SK-N-SH treated with all-trans-retinoic acid at 6 μM for 48 hours (cell line): Measurements from ENCODE around the gene CERK.

Source experiments
- ATAC-seq: fragments of 200-7000 bp; cut with Tn5 transposase; 3 replicates; pipeline ENCODE4 v1.9.1; 2020; ENCODE audit warnings: mild to moderate bottlenecking, moderate library complexity
- ARNTL ChIP-seq: fragments of 450-650 bp; formaldehyde crosslinking; IDR thresholded peaks from 2 replicates; pipeline ENCODE4 v1.5.0; 2020; ENCODE audit warnings: low read depth, mild to moderate bottlenecking, moderate library complexity, borderline replicate concordance
- BACH2 ChIP-seq: fragments of 250-450 bp; sonication (Bioruptor Pico); IDR thresholded peaks from 2 replicates; pipeline ENCODE4 v1.9.0; 2021; ENCODE audit warnings: mild to moderate bottlenecking, borderline replicate concordance
- CREB5 ChIP-seq: fragments of 250-450 bp; sonication (Bioruptor Pico); IDR thresholded peaks from 2 replicates; pipeline ENCODE4 v1.5.1; 2020; ENCODE audit warnings: low read depth, mild to moderate bottlenecking, moderate library complexity
- CSRNP3 ChIP-seq: fragments of 250-450 bp; sonication (Bioruptor Pico); IDR thresholded peaks from 2 replicates; pipeline ENCODE4 v1.5.1; 2021; ENCODE audit warnings: mild to moderate bottlenecking, moderate library complexity
- ESRRG ChIP-seq: fragments of 250-450 bp; sonication (Bioruptor Pico); IDR thresholded peaks from 2 replicates; pipeline ENCODE4 v1.6.1; 2021; ENCODE audit warnings: mild to moderate bottlenecking
- GLIS3 ChIP-seq: fragments of 250-450 bp; sonication (Bioruptor Pico); IDR thresholded peaks from 2 replicates; pipeline ENCODE4 v1.5.0; 2020; ENCODE audit warnings: mild to moderate bottlenecking, moderate library complexity
- ISL1 ChIP-seq: fragments of 250-450 bp; sonication (Bioruptor Pico); IDR thresholded peaks from 2 replicates; pipeline ENCODE4 v2.1.2; 2022; ENCODE audit warnings: mild to moderate bottlenecking, moderate library complexity
- PPARA ChIP-seq: fragments of 250-450 bp; sonication (Bioruptor Pico); IDR thresholded peaks from 2 replicates; pipeline ENCODE4 v1.5.0; 2020; ENCODE audit warnings: mild to moderate bottlenecking, borderline replicate concordance
- RARB ChIP-seq: fragments of 250-450 bp; sonication (Bioruptor Pico); IDR thresholded peaks from 2 replicates; pipeline ENCODE4 v1.8.0; 2021; ENCODE audit warnings: mild to moderate bottlenecking, moderate library complexity
- SNAI2 ChIP-seq: fragments of 250-450 bp; sonication (Bioruptor Pico); IDR thresholded peaks from 2 replicates; pipeline ENCODE4 v1.5.0; 2020; ENCODE audit warnings: mild to moderate bottlenecking, moderate library complexity
- TCF4 ChIP-seq: fragments of 250-450 bp; sonication (Bioruptor Pico); IDR thresholded peaks from 2 replicates; pipeline ENCODE4 v1.8.0; 2021; ENCODE audit warnings: mild to moderate bottlenecking, moderate library complexity, borderline replicate concordance
- TOX ChIP-seq: fragments of 250-450 bp; sonication (Bioruptor Pico); IDR thresholded peaks from 2 replicates; pipeline ENCODE4 v1.8.0; 2021; ENCODE audit warnings: mild to moderate bottlenecking, moderate library complexity, borderline replicate concordance
- TSHZ2 ChIP-seq: fragments of 250-450 bp; sonication (Bioruptor Pico); IDR thresholded peaks from 2 replicates; pipeline ENCODE4 v1.5.0; 2020; ENCODE audit warnings: mild to moderate bottlenecking, moderate library complexity
- ZFP3 ChIP-seq: fragments of 250-450 bp; sonication (Bioruptor Pico); IDR thresholded peaks from 2 replicates; pipeline ENCODE4 v1.5.0; 2020; ENCODE audit warnings: mild to moderate bottlenecking, moderate library complexity
- ZFP30 ChIP-seq: fragments of 450-650 bp; formaldehyde crosslinking; IDR thresholded peaks from 2 replicates; pipeline ENCODE4 v1.5.0; 2022; ENCODE audit warnings: mild to moderate bottlenecking, moderate library complexity
- ZNF565 ChIP-seq: fragments of 450-650 bp; formaldehyde crosslinking; conservative IDR thresholded peaks from 2 replicates; pipeline ENCODE4 v1.5.0; 2020; ENCODE audit warnings: low read depth, mild to moderate bottlenecking, moderate library complexity
- ZNF70 ChIP-seq: fragments of 450-650 bp; formaldehyde crosslinking; IDR thresholded peaks from 2 replicates; pipeline ENCODE4 v1.5.0; 2020; ENCODE audit warnings: mild to moderate bottlenecking, moderate library complexity
- TF ChIP-seq, protein P1 (sequence below): fragments of 250-450 bp; sonication (Bioruptor Pico); IDR thresholded peaks from 2 replicates; pipeline ENCODE4 v1.8.0; 2021; ENCODE audit warnings: low read depth, mild to moderate bottlenecking, moderate library complexity, borderline replicate concordance

The CERK gene

GRCh38 chr22:46773076-46773475 lies 35.0 kb upstream of the CERK start (continued):
- no peak for TF ChIP-seq TSHZ2 (CRISPR knock-in tag)
- TF ChIP-seq ZFP30, result no peak

DNA sequence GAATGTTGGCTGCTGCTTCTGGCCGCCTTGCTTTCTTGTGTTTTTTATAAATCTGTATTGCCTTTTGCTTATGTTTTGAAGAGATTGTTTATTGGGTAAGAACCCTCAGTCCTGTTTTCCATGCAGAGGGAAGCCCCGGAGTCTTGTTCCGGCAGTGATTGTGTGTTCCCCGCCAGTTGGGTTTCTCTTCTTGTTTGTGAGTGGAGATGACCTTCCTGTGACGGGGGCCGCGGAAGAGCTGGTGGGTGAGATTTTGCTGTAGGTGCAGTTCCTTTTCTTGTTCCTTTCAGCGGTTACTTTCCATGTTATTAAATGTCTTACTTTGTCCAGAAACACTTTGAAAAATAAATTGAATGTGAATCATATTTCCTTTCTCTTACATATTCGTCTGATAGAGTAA lies 32.7 kb upstream of the CERK start:
- no peak for ATAC-seq
- TF ChIP-seq ISL1 (CRISPR knock-in tag) (no peak), ARNTL (no peak), PPARA (CRISPR knock-in tag) (no peak), BACH2 (CRISPR knock-in tag) (no peak), SNAI2 (CRISPR knock-in tag) (no peak), ZNF70 (no peak), CREB5 (no peak), CSRNP3 (CRISPR knock-in tag) (no peak), RARB (no peak), TCF4 (CRISPR knock-in tag) (no peak), ESRRG (CRISPR knock-in tag) (no peak), ZFP30 (no peak), TOX (CRISPR knock-in tag) (no peak), GLIS3 (CRISPR knock-in tag) (no peak)
- TF ChIP-seq, protein P1, sequence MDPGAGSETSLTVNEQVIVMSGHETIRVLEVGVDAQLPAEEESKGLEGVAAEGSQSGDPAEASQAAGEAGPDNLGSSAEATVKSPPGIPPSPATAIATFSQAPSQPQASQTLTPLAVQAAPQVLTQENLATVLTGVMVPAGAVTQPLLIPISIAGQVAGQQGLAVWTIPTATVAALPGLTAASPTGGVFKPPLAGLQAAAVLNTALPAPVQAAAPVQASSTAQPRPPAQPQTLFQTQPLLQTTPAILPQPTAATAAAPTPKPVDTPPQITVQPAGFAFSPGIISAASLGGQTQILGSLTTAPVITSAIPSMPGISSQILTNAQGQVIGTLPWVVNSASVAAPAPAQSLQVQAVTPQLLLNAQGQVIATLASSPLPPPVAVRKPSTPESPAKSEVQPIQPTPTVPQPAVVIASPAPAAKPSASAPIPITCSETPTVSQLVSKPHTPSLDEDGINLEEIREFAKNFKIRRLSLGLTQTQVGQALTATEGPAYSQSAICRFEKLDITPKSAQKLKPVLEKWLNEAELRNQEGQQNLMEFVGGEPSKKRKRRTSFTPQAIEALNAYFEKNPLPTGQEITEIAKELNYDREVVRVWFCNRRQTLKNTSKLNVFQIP (CRISPR knock-in tag), result no peak

- ATAC-seq, result no peak
- no peak for TF ChIP-seq TOX (CRISPR knock-in tag)
- no peak for TF ChIP-seq GLIS3 (CRISPR knock-in tag)
- no peak for TF ChIP-seq ZFP3 (CRISPR knock-in tag)
- no peak for TF ChIP-seq BACH2 (CRISPR knock-in tag)
- TF ChIP-seq ESRRG (CRISPR knock-in tag), result no peak
- no peak for TF ChIP-seq PPARA (CRISPR knock-in tag)
- no peak for TF ChIP-seq ISL1 (CRISPR knock-in tag)
- TF ChIP-seq CSRNP3 (CRISPR knock-in tag), result no peak
- TF ChIP-seq RARB, result no peak
- no peak for TF ChIP-seq SNAI2 (CRISPR knock-in tag)
- no peak for TF ChIP-seq ZNF565 (CRISPR knock-in tag)
- no peak for TF ChIP-seq CREB5
- TF ChIP-seq TCF4 (CRISPR knock-in tag), result no peak
- TF ChIP-seq, all 23 proteins: peak for 0
These were observed 32.1 kb upstream of the CERK start for GRCh38 chr22:46770151-46770641.
